Upper lobe of left lung (tissue), 6 donors: ENCODE data around the gene IRF2BP1. TPM values are rescaled to one million over a fixed set of nuclear protein-coding genes. Genes with fewer than 3 reads are reported as not detected.
"Not testable (repeated sequence)": the region's sequence is repeated elsewhere in the genome, so short reads cannot be mapped to it uniquely, and the experiment has no call there.

ENCODE experiments used
- ATAC-seq, 2 donors: fragments of 200-7000 bp; cut with Tn5 transposase; one replicate each; pipeline ENCODE4 v1.9.1; 2022; ENCODE audit warnings: mild to moderate bottlenecking in 2 of 2, moderate library complexity in 2 of 2; ENCODE audit not compliant: low FRiP score in 2 of 2
- DNase-seq, 2 donors: peaks; one replicate each; pipeline ENCODE4 v3.0.0-alpha.2; 2019 to 2020
- H3K27ac ChIP-seq, 4 donors: fragments of 200-600 bp; sonication (generic); one replicate each; pipeline ENCODE4 v1.5.1; 2016 to 2019
- H3K27me3 ChIP-seq, 4 donors: fragments of 200-600 bp; sonication (generic); one replicate each; pipeline ENCODE4 v1.5.1; 2017 to 2019
- H3K36me3 ChIP-seq, 4 donors: fragments of 200-600 bp; sonication (generic); one replicate each; pipeline ENCODE4 v1.5.1; 2016 to 2019
- H3K4me1 ChIP-seq, 4 donors: fragments of 200-600 bp; sonication (generic); one replicate each; pipeline ENCODE4 v1.5.1; 2018 to 2019
- H3K4me3 ChIP-seq, 4 donors: fragments of 200-600 bp; sonication (generic); one replicate each; pipeline ENCODE4 v1.5.1; 2017 to 2019; ENCODE audit warnings: mild to moderate bottlenecking in 2 of 4, moderate library complexity in 1 of 4
- H3K9me3 ChIP-seq, 4 donors: fragments of 200-600 bp; sonication (generic); one replicate each; pipeline ENCODE4 v1.5.1; 2018 to 2019
- EP300 ChIP-seq, 4 donors: sonication (generic); formaldehyde crosslinking; IDR thresholded peaks; one replicate each; pipeline ENCODE4 v1.5.1; 2017; ENCODE audit warnings: antibody characterized with exemption in 4 of 4, control low read depth in 2 of 4
- POLR2A ChIP-seq, 4 donors: fragments of 450-650 bp; IDR thresholded peaks; one replicate each; pipeline ENCODE4 v1.5.1; 2016 to 2017; ENCODE audit warnings: antibody characterized with exemption in 4 of 4, mild to moderate bottlenecking in 2 of 4
- POLR2AphosphoS5 ChIP-seq, 2 donors: sonication (generic); formaldehyde crosslinking; IDR thresholded peaks; one replicate each; pipeline ENCODE4 v1.5.1; 2017; ENCODE audit warnings: antibody characterized with exemption in 2 of 2
- WGBS, 2 donors: methylation state at CpG; one replicate each; pipeline ENCODE4 v1.1.5; 2017 to 2018; 5-methylcytosine and 5-hydroxymethylcytosine counted together
- total RNA-seq, 6 donors: library from RNA; depleted of rRNA in 4 of 6; stranded (reverse); fragments of >200 nt in 4 of 6; gene quantifications; one replicate each; pipeline versions ENCODE4 v1.1.0 to v1.2.1, GENCODE V29; 2016 to 2021
- TF ChIP-seq, protein P1 (sequence below), 6 experiments: fragments of 450-650 bp in 4 of 6; fragments of 200-600 bp in 2 of 6; sonication (generic) in 2 of 6; IDR thresholded peaks; one replicate each; pipeline ENCODE4 v1.5.1; 2016 to 2019; ENCODE audit warnings: antibody characterized with exemption in 6 of 6
- donor health status: DM: no; HTN: no; CAD: no; lungs with moderate emphysema.
- donor health status: DM: no; HTN: yes; CAD: no; lungs with severe emphysema.

Gene IRF2BP1
- total RNA-seq, 6 donors from 2014 or later = 23.2 to 36.5 (median 30.5) TPM

- H3K27ac ChIP-seq = no peak overlapping the region
- peaks cover 9 to 13% (median 11%) of the 10 kb centered on the region in 4 donors for H3K4me1 ChIP-seq
- no peaks in the 10 kb centered on the region for H3K9me3 ChIP-seq
- ATAC-seq (no peak), DNase-seq (no peak)
- H3K4me3 ChIP-seq = no peak overlapping the region
- H3K27me3 ChIP-seq = peaks cover 0 to 4% (median 0%) of the 10 kb centered on the region in 4 donors
- no peaks in the 10 kb centered on the region for H3K36me3 ChIP-seq
- TF ChIP-seq POLR2AphosphoS5 (IDR thresholded peaks at IDR 0.05) (no peak), POLR2A (IDR thresholded peaks at IDR 0.05) (no peak), EP300 (IDR thresholded peaks at IDR 0.05) (no peak)
- TF ChIP-seq, protein P1, sequence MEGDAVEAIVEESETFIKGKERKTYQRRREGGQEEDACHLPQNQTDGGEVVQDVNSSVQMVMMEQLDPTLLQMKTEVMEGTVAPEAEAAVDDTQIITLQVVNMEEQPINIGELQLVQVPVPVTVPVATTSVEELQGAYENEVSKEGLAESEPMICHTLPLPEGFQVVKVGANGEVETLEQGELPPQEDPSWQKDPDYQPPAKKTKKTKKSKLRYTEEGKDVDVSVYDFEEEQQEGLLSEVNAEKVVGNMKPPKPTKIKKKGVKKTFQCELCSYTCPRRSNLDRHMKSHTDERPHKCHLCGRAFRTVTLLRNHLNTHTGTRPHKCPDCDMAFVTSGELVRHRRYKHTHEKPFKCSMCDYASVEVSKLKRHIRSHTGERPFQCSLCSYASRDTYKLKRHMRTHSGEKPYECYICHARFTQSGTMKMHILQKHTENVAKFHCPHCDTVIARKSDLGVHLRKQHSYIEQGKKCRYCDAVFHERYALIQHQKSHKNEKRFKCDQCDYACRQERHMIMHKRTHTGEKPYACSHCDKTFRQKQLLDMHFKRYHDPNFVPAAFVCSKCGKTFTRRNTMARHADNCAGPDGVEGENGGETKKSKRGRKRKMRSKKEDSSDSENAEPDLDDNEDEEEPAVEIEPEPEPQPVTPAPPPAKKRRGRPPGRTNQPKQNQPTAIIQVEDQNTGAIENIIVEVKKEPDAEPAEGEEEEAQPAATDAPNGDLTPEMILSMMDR (IDR thresholded peaks at IDR 0.05) = no peak
- 92% methylated on average over 6 to 7 of the region's 7 CpGs for WGBS, 2 donors
These were observed 12.6 kb downstream of the IRF2BP1 start for GRCh38 chr19:45873219-45873772.

DNA sequence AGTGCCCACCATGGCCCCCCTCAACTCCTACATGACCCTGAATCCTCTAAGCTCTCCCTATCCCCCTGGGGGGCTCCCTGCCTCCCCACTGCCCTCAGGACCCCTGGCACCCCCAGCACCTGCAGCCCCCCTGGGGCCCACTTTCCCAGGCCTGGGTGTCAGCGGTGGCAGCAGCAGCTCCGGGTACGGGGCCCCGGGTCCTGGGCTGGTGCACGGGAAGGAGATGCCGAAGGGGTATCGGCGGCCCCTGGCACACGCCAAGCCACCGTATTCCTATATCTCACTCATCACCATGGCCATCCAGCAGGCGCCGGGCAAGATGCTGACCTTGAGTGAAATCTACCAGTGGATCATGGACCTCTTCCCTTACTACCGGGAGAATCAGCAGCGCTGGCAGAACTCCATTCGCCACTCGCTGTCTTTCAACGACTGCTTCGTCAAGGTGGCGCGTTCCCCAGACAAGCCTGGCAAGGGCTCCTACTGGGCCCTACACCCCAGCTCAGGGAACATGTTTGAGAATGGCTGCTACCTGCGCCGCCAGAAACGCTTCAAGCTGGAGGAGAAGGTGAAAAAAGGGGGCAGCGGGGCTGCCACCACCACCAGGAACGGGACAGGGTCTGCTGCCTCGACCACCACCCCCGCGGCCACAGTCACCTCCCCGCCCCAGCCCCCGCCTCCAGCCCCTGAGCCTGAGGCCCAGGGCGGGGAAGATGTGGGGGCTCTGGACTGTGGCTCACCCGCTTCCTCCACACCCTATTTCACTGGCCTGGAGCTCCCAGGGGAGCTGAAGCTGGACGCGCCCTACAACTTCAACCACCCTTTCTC, 13.6 kb downstream of the IRF2BP1 start:
- WGBS, 2 donors = 90 to 93% methylated on average over 27 to 34 of the region's 34 CpGs
- no peak for TF ChIP-seq POLR2AphosphoS5 (IDR thresholded peaks at IDR 0.05)
- no peak for TF ChIP-seq POLR2A (IDR thresholded peaks at IDR 0.05)
- TF ChIP-seq, protein P1 (IDR thresholded peaks at IDR 0.05) = no peak
- TF ChIP-seq EP300 (IDR thresholded peaks at IDR 0.05) = no peak

DNA sequence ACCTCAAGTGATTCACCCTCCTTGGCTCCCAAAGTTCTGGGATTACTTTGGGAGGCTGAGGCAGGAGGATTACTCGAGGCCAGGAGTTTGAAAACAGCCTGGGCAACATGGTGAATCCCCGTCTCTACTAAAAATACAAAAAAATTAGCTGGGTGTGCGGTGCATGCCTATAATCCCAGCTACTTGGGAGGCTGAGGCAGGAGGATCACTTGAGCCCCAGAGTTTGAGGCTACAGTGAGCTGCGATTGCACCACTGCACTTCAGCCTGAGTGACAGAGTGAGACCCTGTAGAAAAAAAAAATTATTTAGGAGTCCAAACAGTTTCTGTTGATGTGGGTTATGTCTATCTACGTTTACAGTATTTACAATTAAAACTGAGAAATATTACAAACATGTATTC, 15.1 kb downstream of the IRF2BP1 start:
- DNase-seq (no peak), ATAC-seq (no peak)
- 84 to 87% methylated on average over 5 of the region's 5 CpGs for WGBS, 2 donors
- Histone ChIP-seq H3K36me3 (no peaks in the 10 kb centered on the region), H3K27ac (no peak overlapping the region), H3K9me3 (no peaks in the 10 kb centered on the region), H3K4me3 (no peak overlapping the region), H3K27me3 (no peaks in the 10 kb centered on the region), H3K4me1 (no peaks in the 10 kb centered on the region)
- TF ChIP-seq EP300 (IDR thresholded peaks at IDR 0.05) = no peak
- TF ChIP-seq POLR2AphosphoS5 (IDR thresholded peaks at IDR 0.05) = no peak
- TF ChIP-seq POLR2A (IDR thresholded peaks at IDR 0.05) = no peak
- TF ChIP-seq, protein P1 (IDR thresholded peaks at IDR 0.05) = no peak

More for the DNA sequence above, 13.6 kb downstream of the IRF2BP1 start:
- Histone ChIP-seq H3K27ac (no peak overlapping the region), H3K9me3 (no peaks in the 10 kb centered on the region), H3K27me3 (peaks cover 0 to 4% (median 0%) of the 10 kb centered on the region in 4 donors), H3K4me3 (no peak overlapping the region), H3K36me3 (no peaks in the 10 kb centered on the region), H3K4me1 (peaks cover 9 to 13% (median 11%) of the 10 kb centered on the region in 4 donors)
- no peak for ATAC-seq
- peak in 1 of 2 donors; percentile 72 for DNase-seq

- ATAC-seq, H3K4me3 ChIP-seq, H3K36me3 ChIP-seq, DNase-seq, H3K27ac ChIP-seq, H3K9me3 ChIP-seq: not testable (repeated sequence)
- WGBS, 2 donors = 78 to 83% methylated on average over 4 of the region's 4 CpGs
- H3K27me3 ChIP-seq = peaks cover 0 to 11% (median 5%) of the 10 kb centered on the region in 4 donors
- H3K4me1 ChIP-seq = peaks cover 8 to 16% (median 12%) of the 10 kb centered on the region in 4 donors
These were observed 18.7 kb downstream of the IRF2BP1 start for GRCh38 chr19:45867241-45867640.

- no peak for ATAC-seq
- 71 to 80% methylated on average over 7 to 10 of the region's 11 CpGs for WGBS, 2 donors
- Histone ChIP-seq H3K4me3 (no peak overlapping the region), H3K9me3 (no peaks in the 10 kb centered on the region), H3K4me1 (peaks cover 14 to 22% (median 18%) of the 10 kb centered on the region in 4 donors), H3K27me3 (peaks cover 0 to 11% (median 5%) of the 10 kb centered on the region in 4 donors), H3K27ac (no peak overlapping the region), H3K36me3 (no peaks in the 10 kb centered on the region)
- TF ChIP-seq POLR2A (IDR thresholded peaks at IDR 0.05) (no peak), POLR2AphosphoS5 (IDR thresholded peaks at IDR 0.05) (no peak), EP300 (IDR thresholded peaks at IDR 0.05) (no peak)
- TF ChIP-seq, protein P1 (IDR thresholded peaks at IDR 0.05) = no peak
- no peak for DNase-seq
These were observed 19.4 kb downstream of the IRF2BP1 start for GRCh38 chr19:45866400-45867176.
